GM12878 (cell line): ENCODE data around the gene CNTNAP2. TPM values are rescaled to one million over a fixed set of nuclear protein-coding genes. Genes with fewer than 3 reads are reported as not detected.

ENCODE experiments used
- ATAC-seq: fragments of 200-7000 bp; cut with Tn5 transposase; 3 replicates; pipeline ENCODE4 v1.9.1; 2020; ENCODE audit warnings: mild to moderate bottlenecking, moderate library complexity
- BruUV-seq: library from RNA; stranded (reverse); fragments of 400-500 nt; replicated peaks from 2 replicates; lab custom pipeline; 2021; lab: Mats Ljungman, UMichigan
- CTCF ChIA-PET: fragments of 300-600 bp; sonication (Branson Sonifier 250); formaldehyde crosslinking; extraction: SDS; loops from one replicate; lab custom pipeline; 2021; ENCODE audit warnings: inconsistent platforms; lab: Yijun Ruan, JAX
- POLR2A ChIA-PET: fragments of 350-600 bp; formaldehyde crosslinking; extraction: SDS; loops from one replicate; lab custom pipeline; 2021; ENCODE audit warnings: inconsistent platforms; lab: Charles Lee
- RAD21 ChIA-PET: fragments of 300-600 bp; sonication (Branson Sonifier 250); formaldehyde crosslinking; loops from one replicate; lab custom pipeline; 2023; ENCODE audit warnings: antibody characterized with exemption; ENCODE audit not compliant: unreplicated experiment; lab: Charles Lee
- SMC1A ChIA-PET: fragments of 300-600 bp; sonication (Branson Sonifier 250); formaldehyde crosslinking; loops from one replicate; lab custom pipeline; 2023; ENCODE audit not compliant: unreplicated experiment, uncharacterized antibody; lab: Charles Lee
- DNase-seq: peaks from one replicate; pipeline ENCODE4 v3.0.0-alpha.2; 2011; ENCODE audit warnings: low read depth, low spot score
- FAIRE-seq: peaks from 3 replicates; lab custom pipeline; 2011; peaks lifted over from hg19 to GRCh38; lab: Jason Lieb, UNC
- H2AFZ ChIP-seq: 2 replicates; pipeline ENCODE4 v1.6.0; 2011; ENCODE audit warnings: low read depth, low read length, control low read depth; ENCODE audit not compliant: control insufficient read depth
- H3K27ac ChIP-seq: 2 replicates; pipeline ENCODE4 v1.5.1; 2011; ENCODE audit warnings: control low read depth; ENCODE audit not compliant: control insufficient read depth, insufficient read depth
- H3K27me3 ChIP-seq, 2 experiments: replicated peaks in 1 of 2; 2 replicates each; pipeline versions ENCODE4 v1.6.0 to v1.6.1; 2011; ENCODE audit warnings: low read length in 1 of 2; ENCODE audit not compliant: control insufficient read depth in 2 of 2, insufficient read depth in 2 of 2
- H3K36me3 ChIP-seq, 2 experiments: 2 replicates each; pipeline ENCODE4 v1.5.1; 2011; ENCODE audit warnings: low read length in 1 of 2; ENCODE audit not compliant: control insufficient read depth in 2 of 2, insufficient read depth in 2 of 2
- H3K4me1 ChIP-seq: 2 replicates; pipeline ENCODE4 v1.6.1; 2011; ENCODE audit warnings: mild to moderate bottlenecking, low read length, moderate library complexity, mixed read lengths; ENCODE audit not compliant: control insufficient read depth, insufficient read depth
- H3K4me2 ChIP-seq: 2 replicates; pipeline ENCODE4 v1.6.0; 2011; ENCODE audit warnings: control low read depth; ENCODE audit not compliant: control insufficient read depth, insufficient read depth
- H3K4me3 ChIP-seq: fragments of 200-600 bp; sonication (generic); 2 replicates; pipeline ENCODE4 v1.5.1; 2016
- H3K79me2 ChIP-seq: 2 replicates; pipeline ENCODE4 v1.6.0; 2011; ENCODE audit warnings: low read length; ENCODE audit not compliant: control insufficient read depth, insufficient read depth
- H3K9ac ChIP-seq: 2 replicates; pipeline ENCODE4 v1.8.0; 2011; ENCODE audit warnings: low read length, control low read depth, mixed read lengths; ENCODE audit not compliant: control insufficient read depth, insufficient read depth
- H3K9me3 ChIP-seq: replicated peaks from 3 replicates; pipeline ENCODE4 v1.5.1; 2011; ENCODE audit warnings: mild to moderate bottlenecking, low read length; ENCODE audit not compliant: control insufficient read depth, insufficient read depth
- H4K20me1 ChIP-seq: 2 replicates; pipeline ENCODE4 v1.6.0; 2011; ENCODE audit not compliant: control insufficient read depth, insufficient read depth
- CREB1 ChIP-seq: IDR thresholded peaks from 2 replicates; pipeline ENCODE4 v1.6.1; 2012; ENCODE audit warnings: low read depth, mild to moderate bottlenecking, inconsistent platforms
- CUX1 ChIP-seq: IDR thresholded peaks from 2 replicates; pipeline ENCODE4 v1.6.1; 2012; ENCODE audit warnings: improper control_type of control experiment, low read depth, low read length; ENCODE audit not compliant: insufficient replicate concordance
- EED ChIP-seq: sonication (generic); IDR thresholded peaks from 2 replicates; pipeline ENCODE4 v1.6.1; 2016; ENCODE audit warnings: antibody characterized with exemption, low read depth
- EP300 ChIP-seq, 2 experiments: fragments of 150-350 bp in 1 of 2; IDR thresholded peaks; 2 replicates each; pipeline ENCODE4 v1.6.1; 2011 to 2012; ENCODE audit warnings: low read depth in 2 of 2, low read length in 2 of 2, borderline replicate concordance in 1 of 2, improper control_type of control experiment in 1 of 2, inconsistent platforms in 1 of 2; ENCODE audit not compliant: control insufficient read depth in 1 of 2
- GABPA ChIP-seq: IDR thresholded peaks from 2 replicates; pipeline ENCODE4 v1.6.1; 2014; ENCODE audit warnings: antibody characterized with exemption, low read depth, mild to moderate bottlenecking, inconsistent platforms
- PAX8 ChIP-seq: fragments of 450-650 bp; IDR thresholded peaks from 2 replicates; pipeline ENCODE4 v1.6.1; 2017; ENCODE audit warnings: mild to moderate bottlenecking, moderate library complexity
- RCOR1 ChIP-seq: conservative IDR thresholded peaks from 2 replicates; pipeline ENCODE4 v1.6.1; 2012; ENCODE audit warnings: low read depth, low read length, improper control_type of control experiment
- SIX5 ChIP-seq: IDR thresholded peaks from 2 replicates; pipeline ENCODE4 v1.6.1; 2011; ENCODE audit warnings: mild to moderate bottlenecking, low read depth, low read length, moderate library complexity; ENCODE audit not compliant: severe bottlenecking
- SRF ChIP-seq, 2 experiments: IDR thresholded peaks; 2 replicates each; pipeline ENCODE4 v1.6.1; 2011; ENCODE audit warnings: low read depth in 2 of 2, low read length in 2 of 2, mild to moderate bottlenecking in 1 of 2, moderate library complexity in 1 of 2
- TCF7 ChIP-seq: IDR thresholded peaks from 2 replicates; pipeline ENCODE4 v1.6.1; 2014; ENCODE audit warnings: antibody characterized with exemption, borderline replicate concordance
- WGBS: methylation state at CpG from one replicate; pipeline ENCODE4 v1.1.6; 2016; ENCODE audit warnings: low lambda C conversion rate; ENCODE audit not compliant: insufficient replicate concordance, insufficient coverage; ENCODE audit errors: missing lambda C conversion rate; 5-methylcytosine and 5-hydroxymethylcytosine counted together
- in situ Hi-C: fragments of 300-500 bp; cut with MboI; formaldehyde crosslinking; loops from 9 replicates; pipeline ENCODE4 v1.14.3; 2018; ENCODE audit warnings: mixed read lengths
- intact Hi-C: fragments of 100-400 bp; cut with micrococcal nuclease; formaldehyde crosslinking; loops from one replicate; pipeline ENCODE4 v1.14.2; 2022; ENCODE audit not compliant: unreplicated experiment
- polyA plus RNA-seq, 11 experiments: library from polyadenylated mRNA; depleted of rRNA in 4 of 11; unstranded in 6 of 11; stranded (reverse) in 5 of 11; fragments of >200 nt; fragmentation: Nextera tagmentation in 4 of 11; fragmentation: Illumina TruSeq in 1 of 11; extraction: Ambion mirVana in 4 of 11; extraction: Trizol in 1 of 11; gene quantifications; 1 replicate in 1 of 11; 2 replicates in 10 of 11; pipeline versions ENCODE4 v1.2.1 to v1.2.3, GENCODE V29; 2011 to 2016; ENCODE audit warnings: inconsistent platforms in 2 of 11, missing spikeins in 2 of 11, low read depth in 1 of 11
- total RNA-seq, 4 experiments: library from RNA; depleted of rRNA in 3 of 4; stranded (reverse); fragments of >200 nt in 3 of 4; fragmentation: Illumina TruSeq in 1 of 4; extraction: Trizol in 1 of 4; gene quantifications; 2 replicates each; pipeline versions ENCODE4 v1.2.1 to v1.2.3, GENCODE V29; 2013 to 2021
- TF ChIP-seq, protein P1 (sequence below): fragments of 450-650 bp; IDR thresholded peaks from 2 replicates; pipeline ENCODE4 v1.6.1; 2017; ENCODE audit warnings: mild to moderate bottlenecking, low read depth, inconsistent platforms; ENCODE audit not compliant: poor library complexity, severe bottlenecking

CNTNAP2 gene
- total and polyA plus RNA-seq, 10 of the 15 experiments (the other 5 are each of a cell fraction or from before 2014, with no cell fraction given) = 0.03 to 0.08 (median 0.03) TPM; not detected in 7

GRCh38 chr7:148256433-148256832 lies 2139.8 kb downstream of the CNTNAP2 start:
- 31% methylated on average over 6 of the region's 6 CpGs for WGBS
- ChIA-PET POLR2A (no interaction called here), CTCF (no interaction called here)
- ATAC-seq (no peak), DNase-seq (no peak)
- no peaks in the 10 kb centered on the region; the same call in 2 of the 3 replicates for H3K9me3 ChIP-seq
- intact Hi-C loops (no loop called here), in situ Hi-C loops (loop anchor here (25.0 kb wide), 1 partner anchor 231 kb away; no protein-coding TSS in a partner anchor)
- H3K4me3 ChIP-seq = no peak overlapping the region
- H3K79me2 ChIP-seq = no peaks in the 10 kb centered on the region
- TF ChIP-seq PAX8 = no peak
- TF ChIP-seq SRF (IDR thresholded peaks at IDR 0.05; ENCODE audit: low read depth in 2 of 2, low read length in 2 of 2) = no peak
- no peak for TF ChIP-seq EP300 (IDR thresholded peaks at IDR 0.05; ENCODE audit: borderline replicate concordance in 1 of 2, control insufficient read depth in 1 of 2, low read depth in 2 of 2, low read length in 2 of 2)
- TF ChIP-seq SIX5 = no peak
- no peak for TF ChIP-seq GABPA
- TF ChIP-seq, protein P1, sequence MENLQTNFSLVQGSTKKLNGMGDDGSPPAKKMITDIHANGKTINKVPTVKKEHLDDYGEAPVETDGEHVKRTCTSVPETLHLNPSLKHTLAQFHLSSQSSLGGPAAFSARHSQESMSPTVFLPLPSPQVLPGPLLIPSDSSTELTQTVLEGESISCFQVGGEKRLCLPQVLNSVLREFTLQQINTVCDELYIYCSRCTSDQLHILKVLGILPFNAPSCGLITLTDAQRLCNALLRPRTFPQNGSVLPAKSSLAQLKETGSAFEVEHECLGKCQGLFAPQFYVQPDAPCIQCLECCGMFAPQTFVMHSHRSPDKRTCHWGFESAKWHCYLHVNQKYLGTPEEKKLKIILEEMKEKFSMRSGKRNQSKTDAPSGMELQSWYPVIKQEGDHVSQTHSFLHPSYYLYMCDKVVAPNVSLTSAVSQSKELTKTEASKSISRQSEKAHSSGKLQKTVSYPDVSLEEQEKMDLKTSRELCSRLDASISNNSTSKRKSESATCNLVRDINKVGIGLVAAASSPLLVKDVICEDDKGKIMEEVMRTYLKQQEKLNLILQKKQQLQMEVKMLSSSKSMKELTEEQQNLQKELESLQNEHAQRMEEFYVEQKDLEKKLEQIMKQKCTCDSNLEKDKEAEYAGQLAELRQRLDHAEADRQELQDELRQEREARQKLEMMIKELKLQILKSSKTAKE = no peak
- no peak for TF ChIP-seq EED
- TF ChIP-seq CREB1 = no peak
- no peak for TF ChIP-seq TCF7
- TF ChIP-seq CUX1 = no peak
- no peak for TF ChIP-seq RCOR1
- TF ChIP-seq, all 136 proteins: peak for 0
- FAIRE-seq = no peak
- RAD21 ChIA-PET = no interaction called here
- H3K36me3 ChIP-seq = no peaks in the 10 kb centered on the region
- H4K20me1 ChIP-seq = no peaks in the 10 kb centered on the region
- H3K9ac ChIP-seq = no peak overlapping the region
- no peaks in the 10 kb centered on the region for H3K27me3 ChIP-seq
- no peak overlapping the region for H2AFZ ChIP-seq
- H3K4me1 ChIP-seq = peaks cover 6% of the 10 kb centered on the region
- no TSS peak for BruUV-seq
- no peak overlapping the region for H3K27ac ChIP-seq
- no peak overlapping the region for H3K4me2 ChIP-seq
- SMC1A ChIA-PET = no interaction called here
